Fibroblast of upper back skin (primary cell): Measurements from ENCODE around the gene ZNF827.

ENCODE experiments used
- DNase-seq: peaks from one replicate; pipeline ENCODE4 v3.0.0-alpha.2; 2013

ZNF827 gene, protein sequence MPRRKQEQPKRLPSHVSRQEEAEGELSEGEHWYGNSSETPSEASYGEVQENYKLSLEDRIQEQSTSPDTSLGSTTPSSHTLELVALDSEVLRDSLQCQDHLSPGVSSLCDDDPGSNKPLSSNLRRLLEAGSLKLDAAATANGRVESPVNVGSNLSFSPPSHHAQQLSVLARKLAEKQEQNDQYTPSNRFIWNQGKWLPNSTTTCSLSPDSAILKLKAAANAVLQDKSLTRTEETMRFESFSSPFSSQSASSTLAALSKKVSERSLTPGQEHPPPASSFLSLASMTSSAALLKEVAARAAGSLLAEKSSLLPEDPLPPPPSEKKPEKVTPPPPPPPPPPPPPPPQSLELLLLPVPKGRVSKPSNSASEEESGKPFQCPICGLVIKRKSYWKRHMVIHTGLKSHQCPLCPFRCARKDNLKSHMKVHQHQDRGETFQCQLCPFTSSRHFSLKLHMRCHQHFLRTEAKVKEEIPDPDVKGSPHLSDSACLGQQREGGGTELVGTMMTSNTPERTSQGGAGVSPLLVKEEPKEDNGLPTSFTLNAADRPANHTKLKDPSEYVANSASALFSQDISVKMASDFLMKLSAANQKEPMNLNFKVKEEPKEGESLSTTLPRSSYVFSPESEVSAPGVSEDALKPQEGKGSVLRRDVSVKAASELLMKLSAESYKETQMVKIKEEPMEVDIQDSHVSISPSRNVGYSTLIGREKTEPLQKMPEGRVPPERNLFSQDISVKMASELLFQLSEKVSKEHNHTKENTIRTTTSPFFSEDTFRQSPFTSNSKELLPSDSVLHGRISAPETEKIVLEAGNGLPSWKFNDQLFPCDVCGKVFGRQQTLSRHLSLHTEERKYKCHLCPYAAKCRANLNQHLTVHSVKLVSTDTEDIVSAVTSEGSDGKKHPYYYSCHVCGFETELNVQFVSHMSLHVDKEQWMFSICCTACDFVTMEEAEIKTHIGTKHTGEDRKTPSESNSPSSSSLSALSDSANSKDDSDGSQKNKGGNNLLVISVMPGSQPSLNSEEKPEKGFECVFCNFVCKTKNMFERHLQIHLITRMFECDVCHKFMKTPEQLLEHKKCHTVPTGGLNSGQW

DNA sequence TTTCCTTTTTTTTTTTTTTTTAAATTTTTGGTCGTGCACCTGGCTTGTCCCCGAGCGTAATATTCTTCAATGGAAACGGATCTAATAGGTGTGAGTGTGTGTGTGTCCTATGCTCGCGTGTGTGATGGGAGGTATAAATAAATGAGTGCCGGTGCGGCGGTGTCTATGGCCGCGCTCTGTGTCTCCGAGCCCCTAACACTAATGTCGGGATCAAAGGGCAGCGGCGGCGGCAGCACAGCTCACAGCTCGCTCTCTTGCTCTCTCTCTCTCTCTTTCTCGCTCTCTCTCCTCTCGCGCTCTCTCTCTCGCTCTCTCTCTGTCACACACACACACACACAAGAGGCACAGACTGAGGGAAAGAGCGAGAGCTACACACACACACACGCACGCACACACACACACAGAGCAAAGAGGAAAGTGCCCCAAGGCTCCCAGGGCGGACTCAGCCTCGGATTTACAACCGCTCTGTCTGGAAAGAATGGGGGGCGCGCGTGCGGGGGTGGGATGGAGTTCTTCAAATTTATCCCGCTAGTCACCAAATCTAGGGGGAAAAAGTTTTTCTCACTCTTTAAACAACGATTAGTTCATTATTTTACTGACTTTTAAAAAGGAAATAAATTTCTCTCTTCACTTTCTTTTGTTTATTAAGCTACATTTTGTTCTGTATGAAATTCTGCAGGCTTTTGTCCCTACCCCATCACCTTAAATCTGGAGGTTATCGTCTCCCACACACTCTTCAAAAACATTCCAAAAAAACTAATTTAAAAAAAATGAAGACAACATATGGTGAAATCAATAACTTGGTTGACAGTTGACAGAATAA is at the start of gene ZNF827:
TSS of gene ZNF827 (minus strand) at position 206 of the 823 bp plus-strand sequence. CDS start 416 bp downstream, outside the sequence.
- peak; percentile 81 for DNase-seq

DNA sequence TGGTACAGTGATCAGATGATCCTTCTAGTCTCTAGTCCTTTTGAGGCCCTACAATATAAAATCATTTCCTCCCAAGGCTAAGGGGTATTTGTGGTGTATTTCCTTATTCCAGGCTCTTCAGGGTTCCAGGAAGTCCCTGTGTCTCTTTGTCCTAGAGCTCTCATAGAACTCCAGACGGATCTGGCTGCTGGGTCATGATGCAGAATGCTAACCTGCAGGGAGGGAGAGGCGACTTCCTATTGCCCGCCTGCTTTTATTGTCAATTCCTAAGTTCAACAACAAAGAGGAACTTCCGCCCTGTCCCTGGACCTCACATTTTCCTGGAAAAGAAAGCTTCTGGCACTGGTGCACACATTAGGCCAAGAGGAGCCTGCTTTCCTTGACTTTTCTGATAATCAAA is 45.9 kb upstream of the ZNF827 start:
- DNase-seq: no peak

GRCh38 chr4:145982791-145983190 is 44.2 kb upstream of the ZNF827 start:
- no peak for DNase-seq

- no peak for DNase-seq
Observed at GRCh38 chr4:145979160-145979559, 40.5 kb upstream of the ZNF827 start.

GRCh38 chr4:145976680-145977079 is 38.1 kb upstream of the ZNF827 start:
- DNase-seq: no peak

DNA sequence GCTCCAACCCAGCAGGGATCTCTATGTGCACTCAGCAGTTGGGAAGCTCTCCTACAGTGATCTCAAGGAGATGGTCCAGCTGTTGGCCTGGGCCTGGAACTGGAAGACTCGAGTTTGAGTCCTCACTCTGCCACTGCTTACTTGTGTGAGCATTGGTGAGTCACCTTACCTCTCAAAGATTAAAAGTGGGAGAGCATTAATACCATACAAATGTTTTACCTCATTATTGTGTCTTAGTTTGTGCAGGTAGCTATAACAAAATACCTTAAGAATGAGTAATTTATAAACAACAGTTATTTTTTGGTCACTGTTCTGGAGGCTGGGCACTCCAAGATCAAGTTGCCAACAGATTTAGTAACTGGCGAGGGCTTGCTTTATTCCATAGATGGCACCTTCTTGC is 21.4 kb upstream of the ZNF827 start:
- DNase-seq: no peak

DNA sequence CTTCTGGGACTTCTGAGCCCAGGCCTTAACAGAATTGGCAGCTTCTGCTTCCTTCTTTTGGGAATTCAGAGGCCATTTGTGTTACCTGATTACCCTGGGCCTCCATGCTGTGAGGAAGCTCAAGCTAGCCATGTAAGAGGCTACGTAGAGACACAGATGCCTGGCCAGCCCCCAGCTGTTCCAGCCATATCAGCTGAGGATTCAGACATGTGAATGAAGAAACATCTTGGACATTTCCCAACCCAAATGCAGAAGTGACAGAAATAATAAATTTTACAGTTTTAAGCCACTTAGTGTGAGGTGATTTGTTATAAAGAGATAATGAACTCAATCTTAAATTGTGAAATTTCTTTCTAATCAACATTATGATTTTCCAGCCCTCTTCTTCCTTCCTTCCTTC is 18.7 kb upstream of the ZNF827 start:
- no peak for DNase-seq

DNA sequence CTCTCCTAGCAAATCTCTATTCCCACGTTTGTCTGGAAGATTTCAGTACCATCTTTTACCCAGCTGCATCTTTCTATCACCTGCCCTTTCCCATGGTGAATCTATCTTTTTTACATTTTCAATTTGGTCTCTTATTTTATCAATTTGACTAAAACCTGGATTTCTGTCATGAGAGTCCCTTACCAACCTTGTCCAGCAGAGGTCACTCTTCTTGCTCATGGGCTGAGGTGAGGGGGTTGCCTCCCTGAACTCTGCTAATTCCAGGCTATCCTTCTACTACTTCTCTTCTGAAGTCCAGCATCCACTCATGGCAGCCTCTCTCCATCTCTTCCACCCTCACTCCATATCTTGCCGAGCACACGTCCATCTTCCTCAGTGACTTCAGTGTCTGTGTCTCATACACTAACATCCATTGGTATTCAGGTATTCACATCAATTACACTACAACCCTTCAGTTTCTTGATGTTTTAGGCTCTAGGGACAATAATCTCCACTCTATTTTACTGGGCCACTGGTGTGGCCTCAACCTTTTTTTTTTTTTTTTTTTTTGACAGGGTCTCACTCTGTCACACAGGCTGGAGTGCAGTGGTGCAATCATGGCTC is 17.8 kb upstream of the ZNF827 start:
- DNase-seq: no peak

- peak; percentile 89 for DNase-seq
Observed at GRCh38 chr4:145954924-145955339, 16.3 kb upstream of the ZNF827 start.

DNA sequence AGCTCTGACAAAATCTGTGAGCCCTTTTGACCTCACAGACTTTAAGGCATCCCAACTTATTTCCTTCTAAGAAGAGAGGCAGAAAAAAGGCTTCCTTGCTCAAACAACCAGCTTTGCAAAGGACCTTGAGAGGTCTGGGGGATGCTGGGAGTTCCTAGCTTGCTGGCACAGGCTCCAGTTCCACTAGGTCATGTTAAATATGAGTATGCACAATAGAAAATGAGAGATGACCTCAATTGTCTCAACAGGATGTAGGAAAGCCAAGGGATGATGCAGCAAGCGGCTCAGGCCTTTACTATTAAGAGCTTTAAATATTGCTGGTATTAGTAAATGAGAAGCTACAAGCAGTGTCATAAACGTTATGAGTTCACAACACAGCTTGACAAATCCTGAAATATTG is 13.3 kb upstream of the ZNF827 start:
- no peak for DNase-seq

DNA sequence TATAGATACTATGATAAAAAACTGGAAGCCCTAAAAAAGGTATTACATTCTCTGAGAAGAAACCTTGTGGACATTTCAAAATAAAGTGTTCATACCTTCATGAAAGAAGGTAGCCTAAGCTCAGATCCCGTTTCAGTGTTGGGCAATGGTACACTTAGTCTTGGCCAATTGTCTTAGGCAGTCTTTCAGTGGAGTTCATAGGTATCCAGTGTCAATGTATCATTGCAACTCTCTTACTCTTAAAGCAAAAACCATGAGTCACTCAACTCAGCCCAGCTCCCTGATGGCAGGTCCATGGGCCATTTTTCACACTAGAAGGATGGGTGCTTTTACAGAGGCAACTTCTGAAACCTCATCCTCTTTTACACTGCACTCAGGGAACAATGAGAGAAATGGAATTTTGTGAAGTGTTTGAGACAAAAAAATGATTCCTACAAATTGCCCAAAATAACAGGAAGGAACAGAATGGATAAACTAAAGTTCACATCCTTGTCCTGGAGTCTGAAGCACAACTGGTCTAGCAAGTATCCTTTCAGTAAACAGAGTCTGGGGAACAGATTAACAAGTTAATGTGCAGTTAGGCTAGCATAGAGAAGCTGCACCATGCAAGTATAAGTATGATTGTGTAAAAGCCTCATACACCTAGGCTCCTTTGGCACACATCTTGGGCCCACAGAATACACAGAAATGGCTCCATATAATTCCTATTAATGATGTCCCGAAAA is 7.0 kb upstream of the ZNF827 start:
- peak; percentile 18 for DNase-seq

DNA sequence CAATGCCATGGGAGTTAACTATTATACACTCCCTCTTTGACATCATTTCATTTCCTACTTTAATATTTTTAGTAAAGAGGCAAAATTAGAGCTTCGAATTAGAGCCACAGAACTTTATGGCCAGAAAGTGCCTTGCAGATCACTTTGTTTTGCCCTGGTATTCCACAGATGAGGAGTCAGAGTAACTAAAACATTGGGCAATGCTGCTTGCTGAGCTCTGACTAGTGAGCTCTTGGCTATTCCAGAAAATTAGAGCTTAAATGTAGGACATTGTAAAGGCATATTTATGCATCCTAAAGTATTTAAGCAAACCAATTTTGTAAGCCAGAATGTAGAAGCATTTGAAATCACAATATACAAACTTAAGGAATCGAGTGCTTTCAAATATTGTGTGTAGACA is 6.3 kb upstream of the ZNF827 start:
- no peak for DNase-seq

GRCh38 chr4:145939856-145940255 is 1.2 kb upstream of the ZNF827 start:
- peak; percentile 59 for DNase-seq

- DNase-seq: no peak
Observed at GRCh38 chr4:145939441-145939750, 773 bp upstream of the ZNF827 start.

GRCh38 chr4:145937971-145938611 is 532 bp downstream of the ZNF827 start:
- peak; percentile 48 for DNase-seq

DNA sequence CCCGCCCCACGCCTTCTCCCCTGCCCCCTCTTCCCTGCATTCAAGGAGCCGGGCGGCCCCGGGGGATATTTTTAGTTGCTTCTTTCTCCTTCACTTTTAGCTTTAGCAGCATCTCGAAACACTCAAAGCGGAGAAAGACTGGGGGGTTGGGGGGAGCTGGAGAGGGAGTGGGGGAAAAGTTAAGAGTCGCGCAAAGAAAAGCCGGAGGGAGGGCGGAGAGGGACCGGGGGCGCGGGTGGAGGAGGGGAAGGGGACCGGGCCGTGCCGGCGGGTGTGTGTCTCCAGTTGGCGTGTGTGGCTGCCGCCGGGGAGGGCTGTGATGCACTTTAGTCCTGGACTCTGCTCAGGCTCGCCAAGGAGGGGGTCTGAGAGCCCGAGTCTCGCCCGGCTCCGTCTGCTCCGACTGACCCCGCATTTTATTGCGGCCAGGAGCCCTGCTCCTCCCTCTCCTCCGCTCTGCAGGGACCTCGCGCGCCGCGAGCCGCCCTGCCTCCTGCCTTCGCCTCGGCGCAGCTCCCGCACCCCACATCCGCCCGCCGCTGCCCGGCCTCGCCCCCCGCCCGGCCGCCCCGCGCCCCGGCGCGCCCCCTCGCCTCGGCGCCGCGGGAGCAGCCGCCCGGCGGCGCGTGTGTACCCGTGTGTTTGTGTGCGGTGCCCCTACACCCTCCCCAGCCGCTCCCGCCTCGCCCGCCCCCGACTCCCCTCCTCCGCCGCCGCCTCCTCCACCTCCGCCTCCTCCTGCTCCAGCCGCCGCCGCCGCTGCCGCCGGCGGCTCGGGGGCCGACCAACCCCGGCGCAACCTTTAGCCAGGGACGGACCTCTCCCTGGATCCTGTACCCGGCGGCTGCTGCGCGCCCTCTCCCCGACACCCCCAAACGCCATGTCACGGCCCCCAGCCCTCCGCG is 1.4 kb downstream of the ZNF827 start:
- DNase-seq: peak; percentile 35

DNA sequence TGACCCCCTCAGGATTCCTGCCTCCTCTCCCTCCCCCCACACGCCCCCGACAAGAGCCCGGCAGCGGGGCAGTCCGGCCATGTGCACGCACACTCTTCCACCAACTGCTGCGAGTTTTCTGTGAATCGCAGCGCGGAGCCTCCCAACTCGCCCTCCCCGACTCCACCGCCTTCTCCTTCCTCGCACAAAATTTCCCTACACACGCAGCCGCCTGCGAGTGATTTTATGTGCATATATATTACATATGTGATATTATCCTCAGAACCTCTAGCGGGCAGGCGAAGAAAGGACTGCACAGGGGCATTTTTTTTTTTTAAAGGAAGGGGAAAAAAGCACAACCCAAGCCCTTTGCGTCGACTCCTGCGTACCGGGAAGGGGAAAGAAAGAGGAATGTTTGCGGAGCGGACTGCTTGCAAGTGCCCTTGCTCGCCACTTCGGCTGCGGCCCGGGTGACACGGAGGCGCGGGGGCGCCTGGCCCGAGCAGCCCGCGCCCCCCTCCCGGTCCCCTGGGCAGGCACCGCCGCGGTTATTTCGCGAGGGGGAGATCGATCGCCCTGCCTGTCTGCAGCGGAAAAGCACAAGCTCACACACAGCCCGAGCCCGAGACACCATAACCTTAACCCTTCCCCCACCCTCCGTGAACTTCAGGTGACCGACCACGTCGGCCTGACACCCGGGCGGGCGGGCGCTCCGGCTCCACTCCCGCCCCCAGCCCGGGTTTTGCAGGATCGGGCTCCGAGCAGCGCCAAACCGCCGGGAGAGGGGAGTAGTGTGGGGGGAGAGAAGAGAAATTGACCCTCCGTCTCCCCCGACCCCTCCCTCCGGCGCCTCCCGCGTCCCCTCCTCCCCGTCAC is 2.3 kb downstream of the ZNF827 start:
- DNase-seq: peak; percentile 83

DNA sequence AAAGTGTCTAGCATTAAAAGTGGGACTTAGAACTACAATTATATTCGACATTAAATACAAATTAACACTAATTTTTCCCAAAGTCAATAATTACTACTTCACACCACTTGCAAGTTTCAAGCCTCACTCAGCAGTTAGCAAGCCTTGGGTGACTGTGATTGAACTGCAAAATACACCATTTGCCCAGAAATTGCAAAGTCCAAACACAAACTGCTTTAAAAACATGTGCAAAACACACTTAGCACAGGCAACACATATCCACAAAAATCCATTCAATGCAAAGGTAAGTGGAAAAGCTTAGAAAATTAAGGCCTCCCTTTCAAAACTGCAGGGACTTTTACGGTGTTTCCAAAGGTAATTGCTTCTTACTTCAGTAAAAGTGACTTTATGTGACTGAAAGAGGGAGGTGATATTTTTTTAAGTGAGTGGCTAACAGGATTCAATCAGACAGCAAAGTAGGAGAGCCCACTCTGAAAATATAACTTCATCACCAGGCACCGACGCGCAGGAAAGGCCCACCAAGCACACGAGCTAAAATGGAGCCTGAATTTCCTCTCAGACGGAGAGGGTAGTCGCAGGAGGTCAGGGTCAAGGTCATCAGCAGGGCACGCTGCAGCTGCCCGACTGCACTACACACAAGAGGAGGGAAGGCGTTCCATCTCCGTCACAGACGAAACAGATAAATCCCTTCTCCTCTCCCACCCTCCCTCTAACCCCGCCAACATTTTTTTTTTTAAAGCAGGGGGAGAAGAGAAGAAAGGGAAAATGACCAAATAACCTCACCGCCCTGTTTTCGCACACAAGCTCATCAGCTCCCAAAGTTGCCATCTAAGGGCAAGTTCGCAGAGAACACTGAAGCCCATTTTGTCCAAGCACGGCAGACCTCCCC is 3.1 kb downstream of the ZNF827 start:
- DNase-seq: no peak
